GM18507 (cell line): Measurements from ENCODE around the gene SHF.

Experiments
- DNase-seq: peaks from one replicate; pipeline ENCODE4 v3.0.0; 2011; ENCODE audit warnings: low read depth; ENCODE audit not compliant: insufficient read length; ENCODE audit errors: extremely low spot score
- FAIRE-seq: peaks from 2 replicates; lab custom pipeline; 2011; peaks lifted over from hg19 to GRCh38; lab: Jason Lieb, UNC

Gene SHF

DNA sequence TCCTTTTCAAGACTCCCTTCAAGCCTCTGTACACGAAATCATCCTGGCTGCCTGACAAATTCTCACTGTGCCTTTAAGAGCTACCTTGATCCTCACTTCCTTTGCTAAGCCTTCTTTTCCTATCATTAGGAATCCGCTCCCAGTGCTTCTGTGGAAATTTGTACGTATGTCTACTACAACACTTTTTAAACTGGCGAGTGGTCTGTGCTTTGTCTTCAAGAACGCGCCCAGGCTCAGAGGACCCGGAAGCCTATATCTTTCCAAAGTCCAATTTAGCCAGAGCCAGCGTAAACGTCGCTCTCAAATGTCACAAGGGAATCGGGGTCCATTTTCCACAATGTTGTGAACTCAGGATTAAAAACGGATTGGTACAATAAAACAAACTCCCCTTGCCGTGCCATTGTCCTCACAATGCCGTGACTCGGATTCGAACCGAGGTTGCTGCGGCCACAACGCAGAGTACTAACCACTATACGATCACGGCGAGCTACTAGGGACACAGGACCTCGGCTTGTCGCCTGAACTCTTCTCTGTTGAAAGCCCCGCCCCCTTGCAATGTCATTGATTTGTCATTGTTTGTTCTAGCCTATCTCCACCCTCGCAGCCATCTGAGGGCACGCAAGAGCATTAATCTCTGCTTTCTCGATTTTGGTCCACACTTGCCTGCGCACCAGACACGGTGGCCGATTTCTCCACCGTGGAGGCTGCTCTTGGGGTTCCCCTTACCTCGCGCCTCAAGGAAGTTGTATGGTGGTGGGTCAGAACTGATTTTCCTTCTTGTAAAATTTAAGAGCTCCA, 12.4 kb upstream of the SHF start:
- peak; percentile 53 for DNase-seq
- FAIRE-seq, result peak; percentile 83

DNA sequence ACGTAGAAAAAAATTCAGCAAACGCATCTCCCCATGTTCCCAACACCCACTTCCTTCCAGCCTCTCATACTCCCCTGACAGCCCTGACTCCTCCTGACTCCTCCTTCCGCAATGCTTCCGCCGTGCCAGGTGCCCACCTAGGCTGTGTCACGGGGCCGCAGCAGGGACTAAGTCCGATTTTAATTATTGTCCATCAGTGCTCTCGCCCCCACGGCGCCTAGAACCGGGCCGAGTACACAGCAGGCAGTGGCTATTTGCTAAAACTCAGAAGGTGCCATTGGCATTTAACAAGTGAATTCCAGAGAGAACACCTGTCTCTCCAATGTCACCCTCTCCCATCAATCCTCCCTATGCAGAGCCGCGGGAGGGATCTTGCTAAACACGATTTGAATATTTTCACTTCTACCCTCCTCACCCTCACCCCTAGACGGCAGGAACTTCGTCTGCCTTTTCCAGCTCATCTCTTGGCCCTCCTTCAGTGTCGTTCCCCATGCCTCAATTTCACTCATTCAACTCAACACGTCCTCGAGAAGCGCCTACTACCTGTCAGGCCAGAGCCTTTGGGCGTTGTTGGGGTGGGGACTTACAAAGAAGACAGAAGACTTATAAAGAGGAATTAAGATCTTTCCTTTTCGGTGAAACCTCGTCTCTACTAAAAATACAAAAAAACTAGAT, 11.5 kb upstream of the SHF start:
- DNase-seq, result no peak
- FAIRE-seq, result peak; percentile 12

DNA sequence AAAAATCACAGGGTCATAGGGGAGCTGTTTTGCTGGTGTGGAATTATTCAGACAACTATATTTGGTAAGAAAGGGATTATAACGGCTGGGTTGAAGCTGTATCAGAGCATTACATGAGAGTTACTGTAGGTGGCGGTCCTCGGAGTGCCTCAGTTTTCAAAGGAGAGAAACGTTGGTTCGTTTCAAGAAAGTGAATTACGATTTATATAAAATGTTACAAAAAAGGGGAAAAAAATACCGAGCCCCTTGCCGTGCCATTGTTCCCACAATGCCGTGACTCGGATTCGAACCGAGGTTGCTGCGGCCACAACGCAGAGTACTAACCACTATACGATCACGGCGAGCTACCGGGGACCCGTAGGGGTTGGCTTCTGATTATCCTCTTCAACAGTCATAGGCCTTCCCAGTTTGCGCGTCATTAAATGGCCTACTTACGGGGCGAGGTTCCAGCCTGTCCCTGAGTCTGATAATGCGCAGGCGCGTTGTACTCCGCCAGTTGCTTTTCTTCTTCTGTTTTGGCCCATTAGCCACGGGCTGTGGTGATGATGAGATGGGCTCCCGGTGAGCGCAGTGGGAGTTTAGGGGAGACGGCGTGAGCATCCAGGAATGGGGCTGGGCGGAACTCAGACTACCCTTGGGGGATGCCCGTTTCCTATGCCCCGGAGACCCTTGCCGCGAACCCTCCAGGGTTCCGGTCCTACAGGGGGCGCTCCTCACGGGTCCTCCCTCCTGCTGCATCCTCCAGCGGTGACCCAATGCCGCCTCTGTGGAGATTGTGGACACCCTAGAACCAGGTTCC, 10.8 kb upstream of the SHF start:
- DNase-seq (peak; percentile 70), FAIRE-seq (peak; percentile 82)

DNA sequence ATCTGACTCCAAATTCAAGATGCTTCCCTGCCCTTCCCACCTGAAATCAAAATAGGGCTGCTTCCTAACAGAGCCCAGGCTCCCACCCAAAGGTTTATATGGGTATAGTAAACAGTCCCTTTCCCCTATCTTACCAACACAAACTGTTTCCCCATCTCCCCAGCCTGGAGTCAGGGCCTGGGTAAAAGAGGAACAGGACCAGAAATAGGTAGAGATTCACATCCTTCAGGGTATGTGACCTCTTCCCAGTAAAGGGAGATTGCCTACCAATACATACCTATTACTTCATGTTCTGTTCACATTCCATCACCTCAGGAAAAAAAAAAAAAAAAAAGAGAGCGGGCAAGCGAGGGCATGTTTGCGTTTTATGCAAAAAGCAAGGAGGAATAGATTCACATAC, 9.7 kb upstream of the SHF start:
- FAIRE-seq (no peak), DNase-seq (no peak)

DNA sequence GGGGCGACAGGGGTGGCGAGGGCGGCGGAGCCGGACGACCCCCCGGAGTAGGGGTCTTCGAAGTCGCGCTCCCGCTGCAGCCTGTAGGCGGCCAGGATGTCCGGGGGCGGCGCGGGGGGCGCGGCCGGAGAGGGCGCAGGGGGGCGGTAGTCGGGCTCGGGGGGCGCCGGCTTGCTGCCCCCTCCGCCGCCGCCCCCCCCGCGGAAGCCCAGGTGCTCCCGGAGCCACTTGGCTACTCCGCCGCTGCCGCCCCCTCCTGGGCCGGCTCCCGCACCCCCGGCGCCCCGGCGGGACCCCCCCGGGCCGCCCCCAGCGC, 230 bp downstream of the SHF start:
- FAIRE-seq (no peak), DNase-seq (no peak)

DNA sequence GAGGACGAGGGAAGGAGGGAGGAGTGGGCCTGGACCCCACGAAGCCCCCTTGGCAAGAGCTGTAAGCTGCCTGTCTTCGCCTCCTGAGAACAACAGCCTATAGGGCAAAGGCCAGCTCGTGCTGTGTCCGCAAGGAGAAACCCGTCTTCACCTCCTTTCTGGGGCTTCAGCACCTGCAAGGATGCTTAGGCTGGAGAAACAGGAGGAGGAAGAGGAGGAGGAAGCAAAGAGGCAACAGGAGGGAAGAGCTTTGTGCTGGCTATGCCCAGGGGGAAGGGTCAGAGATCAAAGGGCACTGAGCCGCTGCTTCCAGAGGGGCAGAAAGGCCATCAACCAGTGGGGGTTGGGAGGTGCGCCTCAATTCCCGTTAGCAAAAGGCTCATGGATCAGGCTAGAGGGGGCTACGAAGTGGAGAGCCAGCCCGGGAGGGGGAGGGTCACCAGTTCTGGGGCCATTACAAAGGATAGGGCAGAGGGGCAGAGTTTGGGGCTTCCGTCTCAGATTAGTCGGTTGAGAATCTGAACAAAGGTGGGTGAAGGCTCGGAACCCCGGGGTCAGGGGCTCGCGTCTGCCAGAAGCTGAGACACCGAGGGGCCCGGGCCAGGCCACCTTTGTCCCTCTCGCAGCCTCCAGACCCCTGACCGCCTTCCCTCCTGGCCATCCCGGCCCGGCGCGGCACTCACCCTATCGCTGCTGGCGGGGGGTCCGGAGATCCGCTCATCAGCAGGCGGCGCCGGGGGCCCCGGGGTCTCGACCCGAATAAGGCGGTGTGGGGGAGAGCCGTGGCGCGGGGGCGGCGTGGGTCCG, 792 bp downstream of the SHF start:
- DNase-seq (no peak), FAIRE-seq (no peak)

DNA sequence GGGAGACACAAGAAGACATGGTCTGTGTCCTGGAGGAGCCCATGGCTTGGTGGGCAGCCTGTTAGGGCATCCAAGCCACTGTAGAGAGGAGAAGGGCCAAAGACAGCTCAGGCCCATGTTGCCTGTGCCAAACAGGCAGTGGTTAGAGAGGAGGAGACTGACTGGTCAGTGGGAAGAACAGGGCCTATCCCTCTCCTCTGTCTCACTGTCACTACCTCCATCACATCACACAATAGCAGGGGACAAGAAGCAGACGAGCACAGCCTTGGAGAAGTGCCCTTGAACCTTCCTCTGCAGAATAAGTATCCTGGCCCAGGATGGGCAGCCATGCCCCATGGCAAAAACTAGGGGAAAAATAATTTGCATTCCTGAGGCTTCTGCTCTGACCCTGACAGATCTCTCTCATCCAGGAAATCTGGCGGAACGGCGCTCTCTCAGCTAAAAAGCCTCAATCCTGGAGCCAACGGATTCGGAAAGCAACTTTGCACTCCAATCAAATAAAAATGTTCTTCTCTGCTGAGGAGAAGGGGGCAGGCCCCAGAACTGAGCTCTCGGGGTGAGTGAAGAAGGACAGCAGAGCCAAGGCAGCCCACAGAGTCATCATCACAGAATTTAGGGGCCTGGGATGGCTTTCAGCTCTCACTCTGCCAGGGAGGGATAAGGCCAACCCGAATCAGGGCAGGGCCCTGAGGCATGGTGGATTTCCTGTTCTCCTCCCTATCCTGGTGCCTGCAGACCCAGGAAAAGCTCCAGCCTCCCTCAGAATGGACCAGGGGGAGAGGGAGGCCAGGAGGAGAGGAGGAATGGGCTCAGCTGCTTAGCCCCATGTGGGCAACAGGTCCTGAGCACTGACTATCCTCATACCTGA, 1.6 kb downstream of the SHF start:
- DNase-seq (no peak), FAIRE-seq (no peak)

DNA sequence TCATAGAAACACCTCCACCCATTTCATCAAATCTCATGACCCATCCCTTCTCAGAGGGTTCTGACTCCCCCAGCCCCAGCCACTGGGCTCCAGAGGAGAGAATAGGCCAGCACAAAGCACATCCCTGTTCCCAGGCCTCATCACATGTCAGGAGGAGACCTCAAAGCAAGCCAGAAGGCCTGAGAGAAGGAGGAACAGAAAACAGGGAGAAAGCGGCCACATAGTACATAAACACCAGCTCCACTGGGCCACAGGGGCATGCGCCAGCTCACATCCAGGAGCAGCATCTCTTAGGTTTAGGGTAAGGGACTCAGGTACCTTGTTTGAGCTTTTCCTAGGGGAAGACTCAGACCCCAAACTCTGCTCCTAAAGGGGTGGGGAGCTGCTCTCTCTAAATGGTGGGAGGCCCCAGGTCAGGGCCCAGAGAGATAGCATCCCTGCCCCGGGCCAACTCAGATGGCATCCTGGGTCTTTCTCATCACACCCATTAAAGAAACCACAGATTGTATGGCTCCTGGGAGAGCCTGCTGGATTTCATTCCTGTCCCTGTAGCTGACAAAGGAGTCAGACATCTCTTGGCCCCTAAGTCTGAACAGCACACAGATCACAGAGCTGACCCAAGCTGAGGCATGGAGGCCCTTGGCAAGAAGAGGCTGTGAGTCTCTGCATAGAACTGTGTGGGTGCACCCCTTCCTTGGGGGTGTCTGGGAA, 2.5 kb downstream of the SHF start:
- no peak for DNase-seq
- FAIRE-seq, result no peak

DNA sequence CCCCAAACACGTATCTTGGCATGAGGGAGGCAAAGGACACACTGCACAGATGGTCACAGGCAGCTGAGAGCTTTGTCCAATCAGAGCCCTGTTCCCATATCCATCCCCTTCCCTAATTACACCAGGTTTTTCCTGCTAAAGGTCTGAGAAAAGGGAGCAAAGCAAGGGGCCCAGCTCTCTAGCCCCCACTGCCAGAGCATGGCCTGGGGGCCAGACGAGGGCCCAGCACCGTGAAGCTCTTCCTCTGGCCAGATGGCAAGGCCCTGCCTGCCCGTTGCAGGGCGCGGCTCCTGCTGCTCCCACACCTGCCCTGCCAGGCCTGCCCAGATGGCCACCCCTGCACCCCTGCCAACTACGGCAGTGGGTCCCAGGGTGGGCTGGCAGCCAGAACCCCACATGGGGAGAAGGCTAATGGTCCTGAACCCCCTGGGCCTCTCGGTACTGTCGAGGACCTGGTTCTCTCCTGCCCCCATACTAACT, 3.2 kb downstream of the SHF start:
- FAIRE-seq (no peak), DNase-seq (no peak)

DNA sequence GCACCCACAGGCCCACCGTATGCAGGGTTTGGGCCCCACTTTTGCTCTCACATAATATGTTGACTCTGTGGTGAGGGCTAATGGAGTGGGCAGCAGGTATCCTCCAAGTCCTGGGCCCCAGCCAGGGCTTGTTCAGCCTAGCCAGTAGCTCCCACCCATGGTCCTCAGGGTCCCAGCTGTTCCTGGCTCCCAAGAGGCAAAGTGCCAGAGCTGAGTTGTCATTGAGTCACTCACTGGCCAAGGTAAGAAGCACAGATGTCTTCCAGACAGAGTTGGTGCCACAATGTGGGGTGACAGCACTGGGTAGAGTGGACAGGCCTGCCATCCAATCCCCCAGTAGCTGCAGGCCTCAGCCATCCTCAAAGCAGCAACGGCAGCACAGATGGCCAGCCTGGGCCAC, 4.3 kb downstream of the SHF start:
- no peak for DNase-seq

DNA sequence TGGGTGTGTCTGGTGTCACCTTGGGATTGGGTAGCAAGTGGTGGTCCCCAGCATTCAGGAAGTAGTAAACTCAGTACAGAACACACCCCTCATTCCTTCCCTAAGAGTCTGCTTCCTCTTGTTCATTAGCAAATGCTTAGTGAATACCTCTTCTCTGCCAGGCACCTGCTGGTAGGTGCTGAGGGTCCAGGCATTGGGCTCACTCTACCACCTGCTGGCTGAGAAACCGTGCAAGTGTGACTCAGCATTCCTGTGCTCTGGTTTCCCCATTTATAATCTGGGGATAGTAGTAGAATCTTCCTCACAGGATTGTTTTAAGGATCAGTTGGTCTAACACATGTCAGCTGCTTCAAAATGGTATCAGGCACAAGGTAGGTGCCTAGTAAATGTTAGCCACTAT, 4.8 kb downstream of the SHF start:
- no peak for DNase-seq
- FAIRE-seq, result no peak

More for the DNA sequence above, 4.3 kb downstream of the SHF start:
- no peak for FAIRE-seq

DNA sequence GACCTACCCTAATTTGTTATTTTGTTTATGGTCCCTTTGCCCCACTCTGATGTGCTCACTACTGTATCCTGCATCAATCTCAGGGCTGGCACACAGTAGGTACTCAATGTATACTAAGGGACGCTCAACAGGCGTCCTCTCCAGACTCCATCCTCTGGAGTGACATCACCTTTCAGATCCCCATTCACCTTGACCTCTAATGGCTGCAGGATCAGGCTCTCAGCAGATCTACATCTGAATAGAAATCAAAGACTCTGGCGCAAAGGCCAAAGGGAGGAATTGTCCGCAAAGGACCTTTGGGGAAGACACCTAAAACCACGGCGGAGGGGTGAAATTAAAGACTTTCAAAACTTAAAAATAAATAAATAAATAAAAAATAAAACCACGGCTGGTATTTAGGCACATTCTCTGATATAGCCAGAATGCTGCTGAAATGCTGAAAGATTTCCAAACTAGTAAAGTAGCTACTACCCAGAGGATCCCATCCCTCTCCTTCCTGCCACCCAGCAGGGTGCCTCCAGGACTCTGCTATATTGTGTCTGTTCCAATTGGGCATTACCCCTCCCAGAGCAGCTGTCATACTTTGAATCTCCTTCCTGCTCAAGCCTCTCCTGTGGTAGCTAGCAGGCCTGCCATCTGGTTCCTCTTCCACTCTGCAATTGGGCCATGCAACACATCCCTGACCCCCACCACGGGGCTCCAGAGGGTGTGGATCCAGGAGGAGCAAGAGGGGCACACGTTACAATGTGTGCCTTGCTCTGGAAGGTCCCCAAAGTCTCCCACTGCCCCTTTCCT, 6.1 kb downstream of the SHF start:
- no peak for DNase-seq
- FAIRE-seq, result no peak

DNA sequence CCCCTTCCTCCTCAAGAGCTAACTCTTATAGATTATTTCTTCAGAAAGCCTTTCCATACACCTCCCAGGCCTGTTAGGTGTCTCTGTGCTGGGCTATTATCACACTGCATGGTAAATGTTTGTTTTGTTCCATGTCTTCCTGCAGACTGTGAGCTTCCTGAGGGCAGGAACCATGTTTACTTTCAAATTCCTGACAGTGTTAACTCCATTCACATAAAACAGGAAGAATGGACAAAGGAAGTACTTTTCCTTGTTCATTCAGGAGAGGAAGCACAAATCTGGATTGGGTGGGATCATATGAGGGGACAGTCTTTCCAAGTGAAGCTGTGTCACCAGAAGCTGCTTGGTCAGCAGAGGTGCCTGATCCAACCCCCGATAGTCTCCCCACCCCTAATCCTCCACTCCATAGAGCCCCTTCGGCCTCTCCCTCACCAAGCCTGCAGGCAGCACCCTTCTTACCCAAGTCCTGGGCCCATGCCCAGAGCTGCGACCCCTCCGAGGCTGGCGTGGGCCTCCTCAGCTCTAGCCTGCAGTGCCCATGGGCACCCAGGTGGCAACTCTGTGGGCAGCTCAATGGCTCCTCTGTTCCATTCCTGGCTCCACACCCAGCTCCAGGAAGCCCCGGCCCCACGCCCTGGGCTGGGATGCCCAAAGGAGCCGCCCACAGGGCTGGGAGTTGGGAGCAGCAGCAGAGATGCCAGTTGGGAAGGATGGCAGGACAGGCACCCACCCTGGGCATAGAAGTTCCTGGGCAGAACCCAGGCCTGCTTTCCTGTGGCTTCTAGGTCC, 6.9 kb downstream of the SHF start:
- DNase-seq (no peak), FAIRE-seq (no peak)

DNA sequence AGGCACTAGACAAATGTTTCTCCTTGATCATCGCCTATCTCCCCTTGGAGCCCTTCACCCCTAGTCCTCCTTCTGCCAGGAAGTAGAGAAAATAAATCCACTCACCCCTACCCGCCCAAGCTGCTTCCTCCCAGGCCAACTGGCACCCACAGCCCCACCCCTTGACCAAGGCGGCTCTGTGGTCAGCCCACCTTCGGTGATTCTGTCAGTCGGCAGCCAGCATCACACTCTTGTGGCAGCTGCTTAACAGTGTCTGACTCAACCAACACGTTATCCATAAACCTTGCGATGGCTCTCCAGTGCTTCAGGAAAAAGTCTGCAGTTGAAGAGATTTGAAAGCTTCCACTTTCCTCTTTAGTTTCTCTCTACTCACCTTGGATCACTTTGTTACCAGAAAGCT, 7.6 kb downstream of the SHF start:
- DNase-seq, result no peak
- peak; percentile 51 for FAIRE-seq

DNA sequence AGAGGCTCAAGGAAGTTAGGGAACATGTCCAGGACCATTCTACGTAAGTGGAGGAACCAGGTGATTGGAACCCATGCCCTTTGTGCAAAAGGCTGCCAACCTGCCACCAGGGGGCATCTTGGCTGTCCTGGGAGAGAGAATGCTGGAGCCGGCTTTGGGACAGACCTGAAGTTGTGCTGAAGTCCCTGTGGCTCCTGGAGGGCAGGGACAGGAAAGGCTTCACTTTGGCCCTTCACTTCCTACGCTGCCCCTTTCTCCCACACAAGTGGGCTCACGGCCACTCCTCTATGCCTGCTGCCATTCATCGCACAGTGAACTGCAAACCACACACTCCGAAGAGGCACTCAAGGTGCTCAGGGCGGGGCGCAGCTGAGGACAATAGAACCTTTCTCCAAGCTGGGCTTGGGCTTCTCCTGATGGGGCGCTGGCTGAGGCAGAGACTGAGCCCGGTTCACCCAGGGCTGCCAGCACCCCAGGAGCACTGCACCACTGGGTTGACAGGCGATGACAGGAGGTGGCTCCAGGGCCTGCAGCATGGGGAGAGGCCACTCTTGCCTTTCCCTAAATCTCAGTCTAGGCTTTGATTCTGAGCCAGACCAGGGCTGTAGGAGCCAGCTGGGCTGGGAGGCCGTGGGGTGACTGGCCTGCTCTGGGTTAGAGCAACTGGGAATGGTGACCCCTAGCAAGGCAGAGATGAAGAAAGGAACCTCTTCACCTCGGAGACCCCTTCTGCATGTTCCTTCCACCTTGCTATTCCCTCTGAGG, 8.4 kb downstream of the SHF start:
- DNase-seq (no peak), FAIRE-seq (peak; percentile 65)

DNA sequence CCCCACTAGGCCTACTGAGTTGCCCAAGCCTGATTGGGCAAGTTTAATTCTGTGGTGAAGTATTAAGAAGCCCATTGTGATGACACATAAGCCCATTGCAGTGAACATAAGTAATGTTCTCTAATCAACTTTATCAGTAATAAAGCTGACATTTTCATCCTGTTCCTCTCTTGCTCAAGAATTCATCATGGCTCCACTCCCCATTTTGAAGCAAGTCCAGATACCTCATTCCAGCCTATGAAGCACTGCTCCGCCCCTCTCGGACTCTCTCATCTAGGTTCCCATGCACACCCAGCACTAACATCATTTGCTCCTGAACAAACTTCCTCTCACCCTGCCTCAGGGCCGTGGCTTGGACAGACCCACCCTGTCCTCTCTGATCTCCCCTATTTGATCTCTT, 10.5 kb downstream of the SHF start:
- FAIRE-seq, result no peak
- no peak for DNase-seq
